Mesothelial cell of epicardium (in vitro differentiated cells): ENCODE results near the gene PRPF38A. TPM values are rescaled to one million over a fixed set of nuclear protein-coding genes. Genes with fewer than 3 reads are reported as not detected.

ENCODE experiments used
- DNase-seq, 2 experiments: peaks; one replicate each; pipeline ENCODE4 v3.0.0; 2021; ENCODE audit warnings: low spot score in 2 of 2; ENCODE audit not compliant: unreplicated experiment in 2 of 2
- H3K27ac Mint-ChIP-seq: 2 replicates; pipeline ENCODE4 v1.8.0; 2021; ENCODE audit warnings: mixed read lengths
- H3K27me3 Mint-ChIP-seq: 2 replicates; pipeline ENCODE4 v1.8.0; 2021; ENCODE audit warnings: low read depth, mixed read lengths
- H3K36me3 Mint-ChIP-seq: 2 replicates; pipeline ENCODE4 v1.8.0; 2021; ENCODE audit warnings: mixed read lengths
- H3K4me1 Mint-ChIP-seq: 2 replicates; pipeline ENCODE4 v1.8.0; 2021; ENCODE audit warnings: mixed read lengths
- H3K4me3 Mint-ChIP-seq: 2 replicates; pipeline ENCODE4 v1.8.0; 2021; ENCODE audit warnings: mild to moderate bottlenecking, moderate library complexity, mixed read lengths
- H3K9me3 Mint-ChIP-seq: 2 replicates; pipeline ENCODE4 v1.8.0; 2021; ENCODE audit warnings: mixed read lengths
- CTCF ChIP-seq: fragments of 200-600 bp; sonication (generic); IDR thresholded peaks from one replicate; pipeline ENCODE4 v1.5.0; 2021; ENCODE audit warnings: antibody characterized with exemption; ENCODE audit not compliant: unreplicated experiment
- total RNA-seq: library from RNA; stranded (reverse); gene quantifications from 3 replicates; pipeline ENCODE4 v1.2.1, GENCODE V29; 2021

PRPF38A gene
- total RNA-seq, 1 donor from 2014 or later = 55.9 TPM

DNA sequence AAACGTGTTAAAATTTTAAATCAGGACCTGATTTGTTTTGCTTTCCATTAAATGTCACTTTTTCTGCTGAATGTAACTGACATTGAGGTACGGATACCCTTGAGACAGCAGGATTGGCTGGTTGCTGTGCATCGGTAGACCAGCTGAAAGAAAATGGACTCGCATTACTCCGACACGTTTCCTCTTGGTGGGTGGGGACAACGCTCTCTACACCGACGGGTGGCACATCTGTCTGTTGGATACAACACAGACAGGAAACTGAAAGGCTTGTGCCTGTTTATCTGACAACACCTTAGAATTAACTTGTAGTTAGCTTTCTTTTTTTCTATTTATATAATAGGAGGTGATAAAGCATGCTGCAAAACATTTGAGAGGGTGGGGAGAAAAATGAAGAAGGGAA is 19.4 kb downstream of the PRPF38A start:
- Mint-ChIP-seq H3K4me1 (peaks cover 25% of the 10 kb centered on the region), H3K27me3 (no peaks in the 10 kb centered on the region), H3K36me3 (peaks cover 25% of the 10 kb centered on the region), H3K9me3 (no peaks in the 10 kb centered on the region), H3K4me3 (no peak overlapping the region), H3K27ac (peak overlapping the region; percentile 51)
- no peak for DNase-seq
- TF ChIP-seq CTCF = no peak

- H3K4me1 Mint-ChIP-seq = peaks cover 25% of the 10 kb centered on the region
- no peaks in the 10 kb centered on the region for H3K27me3 Mint-ChIP-seq
- H3K4me3 Mint-ChIP-seq = no peak overlapping the region
- H3K9me3 Mint-ChIP-seq = no peaks in the 10 kb centered on the region
- peak overlapping the region; percentile 51 for H3K27ac Mint-ChIP-seq
- H3K36me3 Mint-ChIP-seq = peaks cover 25% of the 10 kb centered on the region
- DNase-seq = no peak
- no peak for TF ChIP-seq CTCF
Observed at GRCh38 chr1:52424231-52424636, 19.8 kb downstream of the PRPF38A start.

DNA sequence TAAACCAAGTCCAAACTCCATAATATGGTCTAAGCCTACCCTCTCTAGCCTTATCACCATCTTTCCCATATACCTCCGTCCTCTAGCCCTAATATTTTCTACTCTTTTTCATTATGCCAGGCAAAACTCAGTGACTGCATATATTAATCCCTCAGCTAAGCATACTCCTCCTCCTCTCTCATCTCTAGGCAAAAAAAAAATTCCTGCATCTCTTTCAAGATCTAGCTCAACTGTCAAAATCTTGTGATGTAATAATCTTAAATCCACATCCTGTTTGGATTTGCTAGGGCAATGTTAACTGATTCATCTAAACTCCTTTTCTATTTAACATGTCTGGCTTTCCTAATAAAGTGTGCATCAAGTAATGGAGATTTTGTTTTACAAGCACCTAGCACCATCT is 20.4 kb downstream of the PRPF38A start:
- no peak for DNase-seq
- H3K4me1 Mint-ChIP-seq = peaks cover 25% of the 10 kb centered on the region
- peaks cover 20% of the 10 kb centered on the region for H3K36me3 Mint-ChIP-seq
- TF ChIP-seq CTCF = no peak
- H3K27ac Mint-ChIP-seq = no peak overlapping the region
- H3K27me3 Mint-ChIP-seq = no peaks in the 10 kb centered on the region
- H3K4me3 Mint-ChIP-seq = no peak overlapping the region
- no peaks in the 10 kb centered on the region for H3K9me3 Mint-ChIP-seq

DNA sequence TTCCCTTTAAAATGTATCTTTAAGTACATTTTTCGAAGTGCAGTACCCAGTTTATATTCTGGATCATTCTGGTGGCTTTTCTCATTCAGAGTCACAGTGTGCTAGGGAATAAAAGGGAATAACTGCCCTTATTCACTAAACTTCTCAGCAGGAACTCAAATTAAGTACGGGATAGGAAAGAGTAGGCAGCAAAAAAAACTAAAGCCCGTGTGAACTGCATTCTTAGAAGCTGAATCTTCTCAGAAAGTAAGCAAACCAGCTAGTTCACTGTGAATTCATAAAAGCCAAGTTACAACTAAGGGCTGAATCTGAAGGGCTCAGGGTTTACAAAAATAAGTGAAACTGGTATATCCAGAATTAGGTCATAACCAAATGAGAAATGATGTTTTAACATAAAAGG is 22.0 kb downstream of the PRPF38A start:
- Mint-ChIP-seq H3K4me3 (no peak overlapping the region), H3K27ac (peak overlapping the region; percentile 77), H3K4me1 (peaks cover 25% of the 10 kb centered on the region), H3K36me3 (peaks cover 24% of the 10 kb centered on the region), H3K9me3 (no peaks in the 10 kb centered on the region), H3K27me3 (no peaks in the 10 kb centered on the region)
- no peak for TF ChIP-seq CTCF
- no peak for DNase-seq

GRCh38 chr1:52427152-52427551 is 22.8 kb downstream of the PRPF38A start:
- Mint-ChIP-seq H3K9me3 (no peaks in the 10 kb centered on the region), H3K4me1 (peaks cover 25% of the 10 kb centered on the region), H3K4me3 (no peak overlapping the region), H3K27me3 (no peaks in the 10 kb centered on the region), H3K36me3 (peaks cover 27% of the 10 kb centered on the region), H3K27ac (peak overlapping the region; percentile 11)
- no peak for TF ChIP-seq CTCF
- no peak for DNase-seq

- Mint-ChIP-seq H3K9me3 (no peaks in the 10 kb centered on the region), H3K36me3 (peaks cover 38% of the 10 kb centered on the region), H3K27me3 (no peaks in the 10 kb centered on the region), H3K27ac (no peak overlapping the region), H3K4me1 (peaks cover 2% of the 10 kb centered on the region), H3K4me3 (no peak overlapping the region)
- TF ChIP-seq CTCF = no peak
- no peak for DNase-seq
Observed at GRCh38 chr1:52432807-52433206, 28.4 kb downstream of the PRPF38A start.
